CD4-positive, alpha-beta T cell (primary cell): ENCODE measurements around the gene CCNJL. TPM values are rescaled to one million over a fixed set of nuclear protein-coding genes. Genes with fewer than 3 reads are reported as not detected.
"Not testable (repeated sequence)": the region's sequence is repeated elsewhere in the genome, so short reads cannot be mapped to it uniquely, and the experiment has no call there.

Experiments
- ATAC-seq: fragments of 200-7000 bp; cut with Tn5 transposase; one replicate; pipeline ENCODE4 v1.10.0; 2022; ENCODE audit warnings: mild to moderate bottlenecking; ENCODE audit not compliant: poor library complexity
- CTCF ChIA-PET: fragments of 350-600 bp; sonication (Branson Sonifier 250); formaldehyde crosslinking; loops from one replicate; lab custom pipeline; 2021; ENCODE audit warnings: antibody characterized with exemption, inconsistent platforms; lab: Charles Lee
- POLR2A ChIA-PET: fragments of 350-600 bp; sonication (Branson Sonifier 250); formaldehyde crosslinking; loops from one replicate; lab custom pipeline; 2021; ENCODE audit warnings: antibody characterized with exemption, inconsistent platforms; lab: Charles Lee
- DNase-seq, 14 experiments: peaks; one replicate each; pipeline ENCODE4 v3.0.0-alpha.2; 2013 to 2020; ENCODE audit warnings: mixed read lengths in 2 of 14
- H3K27ac ChIP-seq, 2 donors: one replicate each; pipeline versions ENCODE4 v1.5.1 to v1.7.0; 2013; ENCODE audit warnings: low read length in 2 of 2, low read depth in 1 of 2, mild to moderate bottlenecking in 1 of 2
- H3K27me3 ChIP-seq, 2 experiments: 1 replicate in 1 of 2; 2 replicates in 1 of 2; pipeline versions ENCODE4 v1.6.1 to v1.7.0; 2013; ENCODE audit warnings: low read length in 2 of 2, control low read depth in 1 of 2, mild to moderate bottlenecking in 1 of 2, moderate library complexity in 1 of 2; ENCODE audit not compliant: insufficient read depth in 2 of 2, control insufficient read depth in 1 of 2
- H3K36me3 ChIP-seq: one replicate; pipeline ENCODE4 v1.6.1; 2013; ENCODE audit warnings: low read length, control low read depth; ENCODE audit not compliant: insufficient read depth
- H3K4me1 ChIP-seq: one replicate; pipeline ENCODE4 v1.6.1; 2013; ENCODE audit warnings: low read length, control low read depth; ENCODE audit not compliant: insufficient read depth
- H3K4me3 ChIP-seq: one replicate; pipeline ENCODE4 v1.5.1; 2013; ENCODE audit warnings: mild to moderate bottlenecking, low read length, moderate library complexity
- H3K9me3 ChIP-seq, 2 experiments: 1 replicate in 1 of 2; 2 replicates in 1 of 2; pipeline versions ENCODE4 v1.6.1 to v1.7.0; 2013; ENCODE audit warnings: low read length in 2 of 2, mild to moderate bottlenecking in 2 of 2, control low read depth in 1 of 2, moderate library complexity in 1 of 2; ENCODE audit not compliant: control insufficient read depth in 1 of 2, insufficient read depth in 1 of 2
- H3K27ac Mint-ChIP-seq: one replicate; pipeline ENCODE4 v1.8.0; 2020; ENCODE audit warnings: mixed read lengths
- H3K27me3 Mint-ChIP-seq: one replicate; pipeline ENCODE4 v1.8.0; 2021; ENCODE audit warnings: mixed read lengths
- H3K36me3 Mint-ChIP-seq: one replicate; pipeline ENCODE4 v1.8.0; 2021; ENCODE audit warnings: low read depth, mixed read lengths
- H3K4me1 Mint-ChIP-seq: one replicate; pipeline ENCODE4 v1.8.0; 2021; ENCODE audit warnings: low read depth, mixed read lengths
- H3K4me3 Mint-ChIP-seq: one replicate; pipeline ENCODE4 v1.8.0; 2020; ENCODE audit warnings: mild to moderate bottlenecking, mixed read lengths
- H3K9me3 Mint-ChIP-seq: one replicate; pipeline ENCODE4 v1.8.0; 2020; ENCODE audit warnings: mixed read lengths
- intact Hi-C, 2 experiments: fragments of 100-400 bp; cut with DNase I in 1 of 2; cut with micrococcal nuclease in 1 of 2; formaldehyde crosslinking; loops; one replicate each; pipeline versions ENCODE4 v1.15.1 to v1.9.0; 2023 to 2025; cut with DNase I, micrococcal nuclease
- total RNA-seq, 174 experiments: library from RNA in 2 of 174; stranded (reverse) in 2 of 174; gene quantifications; one replicate each; pipeline ENCODE4 v1.2.3 and lab custom pipeline; 2021 to 2026
- TF ChIP-seq, protein P1 (sequence below): fragments of 200-600 bp; IDR thresholded peaks from one replicate; pipeline ENCODE4 v1.8.0; 2022; ENCODE audit warnings: antibody characterized with exemption, mild to moderate bottlenecking

The CCNJL gene
- total RNA-seq, 2 experiments from 2014 or later = not detected

DNA sequence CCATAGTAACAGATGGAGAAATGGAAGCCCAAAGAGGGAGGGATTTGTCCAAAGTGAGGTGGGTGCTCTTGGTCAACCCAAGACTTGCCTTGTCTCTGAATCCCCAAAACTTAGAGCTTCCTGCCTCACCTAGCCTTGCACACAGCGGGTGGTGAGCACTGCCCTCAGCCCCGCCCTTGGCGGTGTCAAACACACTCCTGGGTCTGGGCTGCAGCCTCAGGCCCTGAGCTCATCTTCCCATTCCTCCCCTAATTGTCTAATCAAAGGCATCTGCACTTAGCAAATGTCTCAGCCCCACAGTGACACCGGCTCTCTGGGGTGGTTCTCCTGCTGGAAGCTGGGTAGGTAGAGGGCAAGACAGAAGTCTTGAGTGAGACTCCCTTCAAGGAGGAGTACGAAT lies 62.1 kb downstream of the CCNJL start:
- TF ChIP-seq, protein P1, sequence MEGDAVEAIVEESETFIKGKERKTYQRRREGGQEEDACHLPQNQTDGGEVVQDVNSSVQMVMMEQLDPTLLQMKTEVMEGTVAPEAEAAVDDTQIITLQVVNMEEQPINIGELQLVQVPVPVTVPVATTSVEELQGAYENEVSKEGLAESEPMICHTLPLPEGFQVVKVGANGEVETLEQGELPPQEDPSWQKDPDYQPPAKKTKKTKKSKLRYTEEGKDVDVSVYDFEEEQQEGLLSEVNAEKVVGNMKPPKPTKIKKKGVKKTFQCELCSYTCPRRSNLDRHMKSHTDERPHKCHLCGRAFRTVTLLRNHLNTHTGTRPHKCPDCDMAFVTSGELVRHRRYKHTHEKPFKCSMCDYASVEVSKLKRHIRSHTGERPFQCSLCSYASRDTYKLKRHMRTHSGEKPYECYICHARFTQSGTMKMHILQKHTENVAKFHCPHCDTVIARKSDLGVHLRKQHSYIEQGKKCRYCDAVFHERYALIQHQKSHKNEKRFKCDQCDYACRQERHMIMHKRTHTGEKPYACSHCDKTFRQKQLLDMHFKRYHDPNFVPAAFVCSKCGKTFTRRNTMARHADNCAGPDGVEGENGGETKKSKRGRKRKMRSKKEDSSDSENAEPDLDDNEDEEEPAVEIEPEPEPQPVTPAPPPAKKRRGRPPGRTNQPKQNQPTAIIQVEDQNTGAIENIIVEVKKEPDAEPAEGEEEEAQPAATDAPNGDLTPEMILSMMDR = no peak
- ATAC-seq = no peak
- Mint-ChIP-seq H3K4me3 (no peak overlapping the region), H3K9me3 (no peaks in the 10 kb centered on the region), H3K36me3 (no peaks in the 10 kb centered on the region), H3K27me3 (no peaks in the 10 kb centered on the region), H3K27ac (no peak overlapping the region), H3K4me1 (no peaks in the 10 kb centered on the region)
- intact Hi-C loops = no loop called here
- CTCF ChIA-PET = no interaction called here
- Histone ChIP-seq H3K4me3 (no peak overlapping the region), H3K4me1 (no peaks in the 10 kb centered on the region), H3K9me3 (no peaks in the 10 kb centered on the region), H3K27me3 (no peaks in the 10 kb centered on the region), H3K36me3 (no peaks in the 10 kb centered on the region), H3K27ac (no peak overlapping the region)
- POLR2A ChIA-PET = no interaction called here
- no peak for DNase-seq

DNA sequence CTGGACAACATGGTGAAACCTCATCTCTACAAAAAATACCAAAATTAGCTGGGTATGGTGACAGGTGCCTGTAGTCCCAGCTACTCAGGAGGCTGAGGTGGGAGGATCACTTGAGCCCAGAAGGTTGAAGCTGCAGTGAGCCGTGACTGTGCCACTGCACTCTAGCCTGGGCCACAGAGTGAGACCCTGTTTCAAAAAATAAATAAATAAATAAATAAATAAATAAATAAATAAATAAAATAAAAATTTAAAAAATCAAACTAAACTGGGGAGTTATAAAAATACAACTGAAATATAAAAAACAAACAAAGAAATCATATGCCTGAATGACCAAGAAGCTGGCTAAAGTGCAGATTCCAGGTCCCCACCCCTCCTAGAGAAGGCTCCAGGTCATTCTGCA lies 62.8 kb downstream of the CCNJL start:
- H3K27ac ChIP-seq, H3K36me3 Mint-ChIP-seq, CTCF ChIA-PET, H3K9me3 Mint-ChIP-seq, POLR2A ChIA-PET, intact Hi-C loops, H3K4me3 Mint-ChIP-seq, ATAC-seq, H3K4me1 ChIP-seq, H3K4me3 ChIP-seq, H3K27me3 Mint-ChIP-seq, H3K27me3 ChIP-seq, DNase-seq, H3K36me3 ChIP-seq, H3K27ac Mint-ChIP-seq, H3K9me3 ChIP-seq, H3K4me1 Mint-ChIP-seq: not testable (repeated sequence)

DNA sequence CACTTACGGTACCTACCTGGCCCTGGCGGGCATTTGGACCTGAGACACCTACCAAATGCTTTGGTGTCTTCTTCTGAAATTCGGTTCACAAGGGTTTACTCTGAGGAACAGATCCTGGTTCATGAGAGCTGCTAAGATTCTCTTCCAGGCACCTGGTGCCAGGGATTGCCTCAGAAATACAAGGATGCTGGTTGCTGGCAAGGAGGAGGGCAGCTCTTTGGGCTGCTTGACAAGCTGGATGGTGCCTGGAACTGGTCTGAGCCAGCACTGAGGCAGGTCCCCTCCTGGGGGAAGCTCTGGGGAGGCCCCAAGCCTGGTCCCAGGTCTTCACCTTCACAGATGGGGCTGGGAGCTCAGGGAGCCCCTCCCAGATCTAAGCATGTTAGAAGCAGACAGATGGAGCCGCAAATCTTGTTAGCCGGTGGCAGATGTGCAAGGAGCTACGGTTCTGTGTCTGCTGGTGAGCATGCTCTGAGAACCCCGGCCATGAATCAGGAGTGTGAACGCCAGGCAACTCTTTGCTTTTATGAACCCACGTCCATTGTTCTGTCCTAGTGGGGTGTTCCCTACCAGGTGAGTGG lies 66.8 kb downstream of the CCNJL start:
- Histone ChIP-seq H3K27ac (no peak overlapping the region), H3K27me3 (no peaks in the 10 kb centered on the region), H3K36me3 (no peaks in the 10 kb centered on the region), H3K4me1 (no peaks in the 10 kb centered on the region), H3K9me3 (no peaks in the 10 kb centered on the region), H3K4me3 (no peak overlapping the region)
- TF ChIP-seq, protein P1 = no peak
- intact Hi-C loops = no loop called here
- Mint-ChIP-seq H3K9me3 (no peaks in the 10 kb centered on the region), H3K36me3 (no peaks in the 10 kb centered on the region), H3K27me3 (no peaks in the 10 kb centered on the region), H3K4me1 (no peaks in the 10 kb centered on the region), H3K27ac (no peak overlapping the region), H3K4me3 (no peak overlapping the region)
- ATAC-seq (no peak), DNase-seq (no peak)
- ChIA-PET CTCF (no interaction called here), POLR2A (no interaction called here)

DNA sequence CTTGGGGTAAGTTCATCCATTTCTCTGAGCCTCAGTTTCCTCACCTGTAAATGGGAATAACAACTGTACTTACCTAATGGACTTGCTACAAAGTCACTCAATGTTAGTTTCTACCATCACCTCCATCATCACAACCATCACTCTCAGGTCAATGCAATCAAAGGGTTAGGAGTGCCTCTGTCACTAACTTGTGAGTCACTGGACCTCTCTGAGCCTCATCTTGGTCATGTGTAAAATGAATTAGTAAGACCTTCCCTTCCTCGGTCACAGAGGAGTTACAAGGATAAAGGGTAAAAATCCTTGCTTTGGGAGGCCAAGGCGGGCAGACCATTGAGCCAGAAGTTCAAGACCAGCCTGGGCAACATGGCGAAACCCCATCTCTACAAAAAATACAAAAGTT lies 70.2 kb downstream of the CCNJL start:
- H3K9me3 Mint-ChIP-seq = no peaks in the 10 kb centered on the region
- no peak overlapping the region for H3K27ac Mint-ChIP-seq
- POLR2A ChIA-PET = no interaction called here
- intact Hi-C loops = no loop called here
- no peaks in the 10 kb centered on the region for H3K4me1 Mint-ChIP-seq
- DNase-seq (no peak), ATAC-seq (no peak)
- no peaks in the 10 kb centered on the region for H3K27me3 ChIP-seq
- no peaks in the 10 kb centered on the region for H3K27me3 Mint-ChIP-seq
- CTCF ChIA-PET = no interaction called here
- no peak overlapping the region for H3K27ac ChIP-seq
- no peaks in the 10 kb centered on the region for H3K4me1 ChIP-seq
- no peaks in the 10 kb centered on the region for H3K36me3 ChIP-seq
- TF ChIP-seq, protein P1 = no peak
- H3K9me3 ChIP-seq = no peaks in the 10 kb centered on the region
- H3K4me3 Mint-ChIP-seq = no peak overlapping the region
- no peaks in the 10 kb centered on the region for H3K36me3 Mint-ChIP-seq
- H3K4me3 ChIP-seq = no peak overlapping the region
